ENCODE measurements around the gene TTC28.

Gene TTC28

DNA sequence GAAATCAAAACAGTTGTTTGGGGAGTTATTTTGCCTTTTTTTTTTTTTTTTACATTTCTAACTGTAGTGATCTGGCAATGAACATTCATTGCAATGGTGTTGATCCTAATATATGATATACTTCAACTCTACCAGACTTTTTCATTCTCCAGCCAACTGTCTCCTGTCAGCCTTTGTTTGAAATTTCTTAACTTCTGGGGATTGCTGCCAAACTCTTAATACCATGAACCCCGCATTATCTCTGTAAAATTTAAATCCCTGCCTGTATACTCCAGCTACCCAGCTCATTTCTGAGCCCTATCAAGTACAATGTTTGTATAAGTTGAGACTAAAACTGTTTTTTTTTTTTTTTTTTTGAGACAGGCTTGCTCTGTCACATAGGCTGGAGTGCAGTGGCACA, 280.7 kb downstream of the TTC28 start:
- H2AFZ ChIP-seq (ENCODE audit: low read depth, low read length, severe bottlenecking), result no peak overlapping the region
- H3K9me3 ChIP-seq (ENCODE audit: insufficient read depth, low read length), result no peaks in the 10 kb centered on the region
- H4K20me1 ChIP-seq (ENCODE audit: low read depth, low read length), result no peaks in the 10 kb centered on the region
- H3K27ac ChIP-seq (ENCODE audit: low read depth, low read length), result no peak overlapping the region
- TF ChIP-seq CTCF (IDR thresholded peaks at IDR 0.05; ENCODE audit: insufficient read depth, low read length, poor library complexity, severe bottlenecking) (no peak), EZH2phosphoT487 (conservative IDR thresholded peaks at IDR 0.05; ENCODE audit: low read length) (no peak)
- no peaks in the 10 kb centered on the region for H3K9me2 ChIP-seq (replicated peaks; ENCODE audit: insufficient read depth, low read length)
- H3K9ac ChIP-seq (ENCODE audit: low read length), result no peak overlapping the region
- no peak overlapping the region for H3K4me2 ChIP-seq (ENCODE audit: low read depth, low read length, poor library complexity, severe bottlenecking)
- H3K36me3 ChIP-seq (ENCODE audit: low read length), result no peaks in the 10 kb centered on the region
- H3F3A ChIP-seq (ENCODE audit: insufficient read depth), result no peaks in the 10 kb centered on the region
- no peaks in the 10 kb centered on the region for H3K27me3 ChIP-seq (ENCODE audit: low read length)
- no peak overlapping the region for H3K4me3 ChIP-seq (ENCODE audit: insufficient read depth, low read length, poor library complexity, severe bottlenecking)
- H3K79me2 ChIP-seq (ENCODE audit: insufficient read depth, low read length), result no peaks in the 10 kb centered on the region

- no peaks in the 10 kb centered on the region for H3K79me2 ChIP-seq (ENCODE audit: insufficient read depth, low read length)
- no peak overlapping the region for H3K4me2 ChIP-seq (ENCODE audit: low read depth, low read length, poor library complexity, severe bottlenecking)
- no peak overlapping the region for H3K9ac ChIP-seq (ENCODE audit: low read length)
- no peak overlapping the region for H3K4me3 ChIP-seq (ENCODE audit: insufficient read depth, low read length, poor library complexity, severe bottlenecking)
- no peak overlapping the region for H2AFZ ChIP-seq (ENCODE audit: low read depth, low read length, severe bottlenecking)
- H3K27ac ChIP-seq (ENCODE audit: low read depth, low read length), result no peak overlapping the region
- H3K36me3 ChIP-seq (ENCODE audit: low read length), result no peaks in the 10 kb centered on the region
- no peaks in the 10 kb centered on the region for H3K9me3 ChIP-seq (ENCODE audit: insufficient read depth, low read length)
- TF ChIP-seq CTCF (IDR thresholded peaks at IDR 0.05; ENCODE audit: insufficient read depth, low read length, poor library complexity, severe bottlenecking) (no peak), EZH2phosphoT487 (conservative IDR thresholded peaks at IDR 0.05; ENCODE audit: low read length) (no peak)
- H3K9me2 ChIP-seq (replicated peaks; ENCODE audit: insufficient read depth, low read length), result no peaks in the 10 kb centered on the region
- no peaks in the 10 kb centered on the region for H3K27me3 ChIP-seq (ENCODE audit: low read length)
- no peaks in the 10 kb centered on the region for H3F3A ChIP-seq (ENCODE audit: insufficient read depth)
- no peaks in the 10 kb centered on the region for H4K20me1 ChIP-seq (ENCODE audit: low read depth, low read length)
These were observed 281.3 kb downstream of the TTC28 start for GRCh38 chr22:28398355-28398754.

- H3F3A ChIP-seq (ENCODE audit: insufficient read depth), result no peaks in the 10 kb centered on the region
- no peaks in the 10 kb centered on the region for H4K20me1 ChIP-seq (ENCODE audit: low read depth, low read length)
- H3K4me2 ChIP-seq (ENCODE audit: low read depth, low read length, poor library complexity, severe bottlenecking), result no peak overlapping the region
- H2AFZ ChIP-seq (ENCODE audit: low read depth, low read length, severe bottlenecking), result no peak overlapping the region
- no peaks in the 10 kb centered on the region for H3K9me3 ChIP-seq (ENCODE audit: insufficient read depth, low read length)
- no peak overlapping the region for H3K4me3 ChIP-seq (ENCODE audit: insufficient read depth, low read length, poor library complexity, severe bottlenecking)
- no peak for TF ChIP-seq EZH2phosphoT487 (conservative IDR thresholded peaks at IDR 0.05; ENCODE audit: low read length)
- no peak for TF ChIP-seq CTCF (IDR thresholded peaks at IDR 0.05; ENCODE audit: insufficient read depth, low read length, poor library complexity, severe bottlenecking)
- no peak overlapping the region for H3K9ac ChIP-seq (ENCODE audit: low read length)
- H3K9me2 ChIP-seq (replicated peaks; ENCODE audit: insufficient read depth, low read length), result no peaks in the 10 kb centered on the region
- H3K36me3 ChIP-seq (ENCODE audit: low read length), result no peaks in the 10 kb centered on the region
- H3K27ac ChIP-seq (ENCODE audit: low read depth, low read length), result no peak overlapping the region
- no peaks in the 10 kb centered on the region for H3K79me2 ChIP-seq (ENCODE audit: insufficient read depth, low read length)
- no peaks in the 10 kb centered on the region for H3K27me3 ChIP-seq (ENCODE audit: low read length)
These were observed 282.3 kb downstream of the TTC28 start for GRCh38 chr22:28397306-28397705.

Measured in SU-DHL-6 (cell line).